NCI-H1092 treated with DMSO at 0.1 percent for 48 hours (cell line): ENCODE measurements around the gene PLCB1.
"Not testable (repeated sequence)": the region's sequence is repeated elsewhere in the genome, so short reads cannot be mapped to it uniquely, and the experiment has no call there.

Source experiments
- DNase-seq: peaks from one replicate; lab custom pipeline; 2025; lab: John Stamatoyannopoulos, UW

The PLCB1 gene

GRCh38 chr20:8545212-8545611 lies 413.1 kb downstream of the PLCB1 start:
- no peak for DNase-seq

GRCh38 chr20:8547035-8547650 lies 415.1 kb downstream of the PLCB1 start:
- no peak for DNase-seq

DNA sequence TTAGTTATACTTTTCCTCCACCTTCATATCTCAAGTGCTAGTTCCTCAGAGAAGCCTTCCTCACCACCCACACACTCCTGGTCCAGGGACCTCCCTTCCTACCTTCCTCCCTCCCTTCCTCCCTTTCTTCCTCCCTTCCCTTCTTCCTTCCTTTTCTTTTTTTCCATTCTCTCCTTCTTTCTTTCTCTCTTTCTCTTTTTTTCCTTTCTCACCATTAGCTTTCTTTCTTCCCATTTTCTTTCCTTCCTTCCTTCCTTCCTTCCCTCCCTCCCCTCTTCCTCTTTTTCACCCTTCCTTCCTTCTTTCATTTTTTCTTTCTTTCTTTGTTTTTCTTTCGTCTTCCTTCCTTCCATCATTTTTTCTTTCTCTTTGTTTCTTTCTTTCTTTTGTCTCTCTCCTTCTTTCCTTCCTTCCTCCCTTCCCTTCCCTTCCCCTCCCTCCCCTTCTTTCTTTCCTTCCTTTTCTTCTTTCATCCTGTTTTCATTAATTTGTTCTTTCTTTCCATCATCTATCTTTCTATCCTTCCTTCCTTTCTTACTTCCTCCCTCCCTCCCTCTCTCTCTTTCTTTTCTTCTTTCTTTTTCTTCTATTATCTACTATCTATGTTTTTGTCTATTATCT lies 416.0 kb downstream of the PLCB1 start:
- no peak for DNase-seq

DNA sequence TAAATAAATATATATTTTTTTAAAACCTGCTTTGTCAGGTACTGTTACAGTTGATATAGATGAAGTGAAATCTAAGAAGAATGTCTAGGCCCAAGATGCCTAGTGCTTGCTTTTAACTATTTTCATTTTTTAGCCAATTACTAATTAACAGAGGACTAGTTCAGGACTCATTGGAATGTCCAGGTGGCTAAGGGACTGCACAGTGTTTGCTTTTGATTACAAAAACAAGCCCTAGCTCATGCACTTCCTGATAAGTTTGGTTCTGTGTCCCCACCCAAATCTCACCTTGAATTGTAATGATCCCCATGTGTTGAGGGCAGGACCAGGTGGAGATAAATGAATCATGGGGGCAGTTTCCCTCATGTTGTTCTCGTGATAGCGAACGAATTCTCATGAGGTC lies 417.1 kb downstream of the PLCB1 start:
- no peak for DNase-seq

DNA sequence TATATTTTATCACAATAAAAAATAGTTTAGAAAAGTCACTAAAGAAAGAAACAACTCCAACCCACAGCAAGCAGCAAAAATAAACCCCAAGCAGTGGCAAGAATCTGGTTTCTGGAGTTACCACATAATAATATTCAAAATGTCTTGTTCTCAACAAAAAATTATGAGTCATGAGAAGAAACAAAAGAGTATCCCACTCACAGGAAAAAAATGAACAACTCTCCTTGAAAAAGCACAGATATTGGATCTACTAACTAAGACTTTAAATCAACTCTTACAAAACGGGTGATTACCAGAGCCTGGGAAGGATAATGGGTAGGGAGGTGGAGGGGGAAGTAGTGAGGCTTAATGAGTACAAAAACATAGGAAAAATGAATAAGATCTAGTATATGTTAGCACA lies 425.6 kb downstream of the PLCB1 start:
- no peak for DNase-seq

GRCh38 chr20:8562356-8562755 lies 430.3 kb downstream of the PLCB1 start:
- no peak for DNase-seq

- DNase-seq = no peak
Observed at GRCh38 chr20:8568075-8568474, 436.0 kb downstream of the PLCB1 start.

DNA sequence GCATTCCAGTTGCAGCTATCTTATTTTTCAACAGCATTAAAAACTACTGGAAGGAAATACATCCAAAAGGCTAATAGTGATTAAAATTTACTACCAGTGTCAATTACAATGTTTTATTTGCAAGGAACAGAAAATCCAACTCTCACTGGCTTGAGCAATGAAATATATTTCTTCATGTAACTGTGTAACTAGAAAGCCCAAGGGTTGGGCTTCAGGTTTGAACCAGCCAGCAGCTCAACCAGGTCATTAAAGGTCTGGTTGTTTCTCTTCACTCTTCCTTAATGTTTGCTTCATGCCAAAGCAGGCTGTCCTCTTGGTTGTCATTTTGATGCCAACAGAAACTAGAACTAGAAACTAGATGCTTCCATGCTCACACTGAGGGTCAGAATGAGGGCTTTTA lies 437.7 kb downstream of the PLCB1 start:
- DNase-seq = no peak

DNA sequence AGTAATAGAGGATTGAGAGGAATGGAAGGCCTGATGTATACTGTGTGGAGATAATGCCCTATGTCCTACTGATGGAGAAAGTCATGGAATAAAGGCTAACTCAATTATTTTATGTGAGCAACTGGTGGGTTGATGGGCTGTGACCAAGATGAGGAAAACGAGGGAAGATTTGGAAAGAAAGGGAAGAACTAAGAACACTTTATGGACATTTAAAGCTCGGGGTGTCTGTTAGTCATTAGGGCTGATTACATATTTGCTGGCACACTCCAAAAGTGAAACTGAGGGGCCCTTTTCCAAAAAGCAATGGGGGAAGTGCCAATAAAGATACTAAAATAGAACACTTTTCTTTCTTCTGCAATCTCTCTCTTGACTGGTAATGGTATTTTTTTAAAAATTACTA lies 439.5 kb downstream of the PLCB1 start:
- no peak for DNase-seq

- no peak for DNase-seq
Observed at GRCh38 chr20:8573686-8574085, 441.6 kb downstream of the PLCB1 start.

- DNase-seq = no peak
Observed at GRCh38 chr20:8575114-8575513, 443.0 kb downstream of the PLCB1 start.

- no peak for DNase-seq
Observed at GRCh38 chr20:8578161-8578865, 446.2 kb downstream of the PLCB1 start.

DNA sequence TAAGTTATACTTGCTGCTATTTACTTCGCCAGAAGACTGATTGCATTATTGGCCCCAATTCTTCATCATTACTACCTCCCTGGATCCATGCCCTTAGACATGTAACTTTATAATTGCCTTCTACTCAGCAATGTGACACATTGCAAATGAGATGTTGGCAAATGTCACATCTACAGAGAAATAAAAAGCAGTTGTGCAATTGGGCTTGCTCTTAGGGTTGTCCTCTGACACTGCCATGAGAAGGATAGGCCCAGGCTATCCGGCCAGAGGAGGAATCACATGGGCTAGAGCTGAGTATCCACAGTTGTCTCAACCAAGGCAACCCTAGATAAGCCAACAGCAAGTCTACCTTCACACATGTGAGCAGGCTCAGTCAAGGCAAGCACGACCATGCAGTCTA lies 447.0 kb downstream of the PLCB1 start:
- no peak for DNase-seq

DNA sequence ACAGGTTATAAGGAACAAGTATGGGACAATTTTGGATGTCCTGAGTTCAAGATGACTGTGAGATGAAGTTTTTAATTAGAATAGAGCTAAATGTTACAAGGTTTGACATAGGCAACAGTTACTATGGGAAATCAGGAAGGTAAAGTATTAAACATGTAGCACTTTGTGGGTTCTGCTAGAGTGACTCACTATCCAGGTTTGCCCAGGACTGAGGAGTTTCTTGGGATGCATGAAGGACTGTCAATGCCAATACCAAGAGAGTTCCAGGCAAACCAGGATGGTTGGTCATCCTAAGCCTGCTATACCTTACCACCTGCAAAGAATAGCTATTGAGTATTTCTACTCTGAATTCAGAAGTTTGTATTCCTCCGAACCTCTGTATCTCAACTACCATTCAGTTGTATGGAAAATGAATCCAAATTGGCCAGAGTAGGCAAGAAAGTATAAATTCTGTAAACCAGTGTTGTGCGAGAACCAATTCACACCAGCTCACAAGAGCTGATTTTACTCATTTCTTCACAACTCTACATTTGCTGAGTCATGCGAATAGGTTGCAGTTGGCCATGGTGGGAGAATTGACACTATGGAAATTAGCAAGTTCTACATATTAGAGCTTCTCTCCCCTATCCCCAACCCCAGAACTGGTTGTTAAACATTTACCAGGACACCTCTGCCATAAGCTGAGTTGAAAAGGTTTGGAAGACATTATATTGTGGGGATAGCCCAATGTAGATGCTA lies 449.5 kb downstream of the PLCB1 start:
- no peak for DNase-seq

DNA sequence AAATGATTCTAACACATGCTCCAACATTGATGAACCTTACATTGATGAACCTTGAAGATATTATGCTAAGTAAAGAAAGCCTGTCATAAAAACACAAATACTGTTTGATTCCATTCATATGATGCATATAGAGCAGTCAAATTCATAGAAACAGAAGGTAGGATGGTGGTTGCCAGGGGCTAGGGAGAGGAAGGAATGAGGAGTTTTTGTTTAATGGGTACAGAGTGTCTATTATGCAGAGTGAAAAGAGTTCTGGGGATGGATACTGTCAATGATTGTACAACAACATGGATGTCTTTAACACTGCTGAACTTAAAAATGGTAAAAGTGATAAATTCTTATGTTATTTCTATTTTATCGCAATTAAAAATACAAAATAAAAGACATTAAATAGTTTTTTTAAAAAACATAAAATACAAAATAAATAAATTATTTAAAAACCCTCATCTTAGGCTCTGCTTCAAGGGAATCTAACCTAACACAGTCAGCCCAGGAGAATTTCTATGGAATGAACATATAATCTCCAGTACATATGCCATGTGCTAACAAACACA lies 451.0 kb downstream of the PLCB1 start:
- no peak for DNase-seq

- no peak for DNase-seq
Observed at GRCh38 chr20:8583566-8584043, 451.5 kb downstream of the PLCB1 start.

GRCh38 chr20:8587251-8587650 lies 455.2 kb downstream of the PLCB1 start:
- no peak for DNase-seq

DNA sequence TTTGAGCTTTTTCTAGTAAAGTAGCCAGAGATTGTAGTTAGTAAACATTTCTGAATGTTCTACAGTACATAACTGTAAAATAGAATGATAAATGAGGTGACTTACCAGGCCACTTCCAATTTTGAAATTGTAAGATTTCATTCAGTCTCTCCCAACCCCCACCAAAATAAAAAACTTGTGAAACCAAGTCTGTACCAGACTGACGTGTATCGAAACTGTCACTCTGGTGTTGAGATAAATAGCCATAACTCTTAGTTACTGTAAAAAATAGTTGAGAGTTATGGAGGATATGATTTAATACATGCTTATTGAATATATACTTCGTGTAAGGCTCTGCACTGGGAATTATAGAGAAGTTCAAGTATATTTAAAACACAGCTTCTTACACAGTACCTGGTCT lies 455.7 kb downstream of the PLCB1 start:
- no peak for DNase-seq

DNA sequence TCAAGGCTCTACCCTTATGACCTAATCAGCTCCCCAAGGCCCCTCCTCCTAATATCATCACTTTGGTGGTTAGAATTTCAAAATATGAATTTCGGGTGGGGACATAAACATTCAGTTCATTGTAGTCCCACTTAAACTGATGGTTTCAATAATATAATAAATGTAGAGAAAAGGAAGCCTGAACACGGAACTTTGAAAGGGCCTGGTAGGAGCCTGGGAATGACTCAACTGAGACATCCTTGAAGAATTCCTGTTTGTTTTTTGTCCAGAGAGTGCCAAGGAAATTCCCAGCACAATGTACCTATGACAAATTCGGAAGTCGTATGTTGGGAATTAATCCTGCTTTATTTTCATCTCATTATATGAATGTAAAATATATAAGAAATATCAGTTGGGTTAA lies 457.9 kb downstream of the PLCB1 start:
- DNase-seq = no peak

DNA sequence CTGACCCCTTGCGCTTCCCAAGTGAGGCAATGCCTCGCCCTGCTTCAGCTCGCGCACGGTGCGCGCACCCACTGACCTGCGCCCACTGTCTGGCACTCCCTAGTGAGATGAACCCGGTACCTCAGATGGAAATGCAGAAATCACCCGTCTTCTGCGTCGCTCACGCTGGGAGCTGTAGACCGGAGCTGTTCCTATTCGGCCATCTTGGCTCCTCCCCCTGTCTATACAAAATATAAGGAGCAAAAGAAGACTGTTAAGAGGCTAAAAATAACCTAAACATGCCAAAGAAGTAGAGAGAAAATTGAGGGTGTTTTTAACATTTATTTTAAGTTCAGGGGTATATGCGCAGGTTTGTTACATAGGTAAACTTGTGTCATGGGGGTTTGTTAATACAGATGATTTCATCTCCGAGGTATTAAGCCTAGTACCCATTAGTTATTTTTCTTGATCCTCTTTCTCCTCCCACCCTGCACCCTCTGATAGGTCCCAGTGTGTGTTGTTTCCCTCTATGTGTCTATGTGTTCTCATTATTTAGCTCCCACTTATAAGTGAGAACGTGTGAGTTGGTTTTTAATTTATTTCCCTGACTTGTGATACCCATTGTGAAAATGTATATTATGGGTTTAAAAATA lies 469.0 kb downstream of the PLCB1 start:
- not testable (repeated sequence) for DNase-seq

DNA sequence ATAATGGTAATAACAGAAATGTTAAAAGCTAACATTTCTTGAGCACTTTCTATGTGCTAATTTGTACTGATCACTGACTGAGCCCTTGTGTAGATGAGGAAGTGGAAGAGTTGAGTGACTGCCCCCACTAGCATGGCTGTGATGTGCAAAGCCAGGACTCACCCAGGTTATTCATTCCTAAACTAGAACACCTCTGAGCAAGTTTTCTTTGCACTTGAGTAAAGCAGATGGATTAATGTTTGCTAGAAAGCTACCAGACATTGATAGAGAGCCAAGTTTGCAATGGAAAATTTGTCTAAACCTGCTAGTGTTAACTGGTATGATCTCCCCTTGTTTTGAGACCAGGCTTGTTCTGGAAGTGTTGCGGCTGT lies 469.5 kb downstream of the PLCB1 start:
- DNase-seq = no peak
